Chondrocyte (in vitro differentiated cells): ENCODE measurements around the gene POLR3G. TPM values are rescaled to one million over a fixed set of nuclear protein-coding genes. Genes with fewer than 3 reads are reported as not detected.

Experiments used
- DNase-seq: peaks from one replicate; pipeline ENCODE4 v3.0.0; 2021; ENCODE audit warnings: mixed read lengths, low spot score
- H3K27ac Mint-ChIP-seq: one replicate; pipeline ENCODE4 v1.8.0; 2021; ENCODE audit warnings: mild to moderate bottlenecking, moderate library complexity, mixed read lengths; ENCODE audit not compliant: unreplicated experiment
- H3K27me3 Mint-ChIP-seq: 2 replicates; pipeline ENCODE4 v1.8.0; 2021; ENCODE audit warnings: low read depth, mixed read lengths
- H3K36me3 Mint-ChIP-seq: 2 replicates; pipeline ENCODE4 v1.8.0; 2021; ENCODE audit warnings: low read depth, mixed read lengths
- H3K4me1 Mint-ChIP-seq: 2 replicates; pipeline ENCODE4 v1.8.0; 2021; ENCODE audit warnings: low read depth, mild to moderate bottlenecking, mixed read lengths
- H3K4me3 Mint-ChIP-seq: one replicate; pipeline ENCODE4 v1.8.0; 2021; ENCODE audit warnings: mild to moderate bottlenecking, moderate library complexity, mixed read lengths; ENCODE audit not compliant: unreplicated experiment
- H3K9me3 Mint-ChIP-seq: 2 replicates; pipeline ENCODE4 v1.8.0; 2021; ENCODE audit warnings: low read depth, mixed read lengths
- total RNA-seq: library from RNA; stranded (reverse); gene quantifications from 3 replicates; pipeline ENCODE4 v1.2.1, GENCODE V29; 2021
- TF ChIP-seq, protein P1 (sequence below): fragments of 200-600 bp; sonication (generic); IDR thresholded peaks from 2 replicates; pipeline ENCODE4 v1.5.0; 2021; ENCODE audit warnings: antibody characterized with exemption, mild to moderate bottlenecking, moderate library complexity

Gene POLR3G
- total RNA-seq, 1 donor from 2014 or later, result 1.5 TPM

DNA sequence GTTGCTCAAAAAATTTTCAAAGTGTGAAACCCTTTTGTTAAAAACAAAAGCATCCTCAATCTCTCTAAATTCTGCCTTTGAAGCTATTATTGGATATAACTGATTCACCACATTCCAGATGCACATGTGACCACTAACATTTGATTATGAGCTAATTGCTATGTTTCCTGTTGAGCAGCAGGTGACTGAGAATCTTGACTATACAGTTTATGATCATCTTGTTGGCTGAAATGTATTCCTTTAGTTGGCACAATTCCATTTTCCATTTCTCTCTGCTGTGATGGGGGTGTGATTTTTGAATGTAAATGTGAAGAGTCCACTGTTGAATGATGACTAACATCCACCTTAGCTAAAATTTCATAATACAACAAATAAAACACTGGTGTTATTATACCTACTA, 44.0 kb downstream of the POLR3G start:
- DNase-seq, result no peak
- TF ChIP-seq, protein P1, sequence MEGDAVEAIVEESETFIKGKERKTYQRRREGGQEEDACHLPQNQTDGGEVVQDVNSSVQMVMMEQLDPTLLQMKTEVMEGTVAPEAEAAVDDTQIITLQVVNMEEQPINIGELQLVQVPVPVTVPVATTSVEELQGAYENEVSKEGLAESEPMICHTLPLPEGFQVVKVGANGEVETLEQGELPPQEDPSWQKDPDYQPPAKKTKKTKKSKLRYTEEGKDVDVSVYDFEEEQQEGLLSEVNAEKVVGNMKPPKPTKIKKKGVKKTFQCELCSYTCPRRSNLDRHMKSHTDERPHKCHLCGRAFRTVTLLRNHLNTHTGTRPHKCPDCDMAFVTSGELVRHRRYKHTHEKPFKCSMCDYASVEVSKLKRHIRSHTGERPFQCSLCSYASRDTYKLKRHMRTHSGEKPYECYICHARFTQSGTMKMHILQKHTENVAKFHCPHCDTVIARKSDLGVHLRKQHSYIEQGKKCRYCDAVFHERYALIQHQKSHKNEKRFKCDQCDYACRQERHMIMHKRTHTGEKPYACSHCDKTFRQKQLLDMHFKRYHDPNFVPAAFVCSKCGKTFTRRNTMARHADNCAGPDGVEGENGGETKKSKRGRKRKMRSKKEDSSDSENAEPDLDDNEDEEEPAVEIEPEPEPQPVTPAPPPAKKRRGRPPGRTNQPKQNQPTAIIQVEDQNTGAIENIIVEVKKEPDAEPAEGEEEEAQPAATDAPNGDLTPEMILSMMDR, result no peak
- Mint-ChIP-seq H3K27ac (no peak overlapping the region), H3K4me3 (no peak overlapping the region), H3K27me3 (no peaks in the 10 kb centered on the region), H3K9me3 (no peaks in the 10 kb centered on the region), H3K4me1 (peaks cover 4% of the 10 kb centered on the region), H3K36me3 (peaks cover 35% of the 10 kb centered on the region)

DNA sequence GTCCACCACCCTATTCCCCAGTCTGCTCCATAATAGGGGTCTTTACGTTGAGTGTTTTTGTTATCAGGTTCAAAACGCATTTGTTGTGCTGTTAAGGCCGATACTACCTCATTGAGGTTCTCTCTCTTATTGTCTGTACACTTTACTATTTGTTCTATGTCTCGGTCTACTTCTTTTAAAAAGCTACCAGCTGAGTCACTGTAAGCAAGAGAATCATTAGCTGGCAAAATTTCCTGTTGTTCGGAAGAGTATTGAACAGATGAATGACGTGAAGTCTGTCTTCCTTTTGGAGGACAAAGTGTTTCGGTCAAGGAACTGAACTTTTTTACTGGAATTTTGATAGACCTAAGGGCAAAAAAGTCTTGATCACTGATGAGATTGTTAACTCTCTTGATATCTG, 44.4 kb downstream of the POLR3G start:
- no peaks in the 10 kb centered on the region for H3K9me3 Mint-ChIP-seq
- no peak for DNase-seq
- H3K4me1 Mint-ChIP-seq, result peaks cover 7% of the 10 kb centered on the region
- TF ChIP-seq, protein P1, result no peak
- H3K27me3 Mint-ChIP-seq, result no peaks in the 10 kb centered on the region
- H3K27ac Mint-ChIP-seq, result no peak overlapping the region
- no peak overlapping the region for H3K4me3 Mint-ChIP-seq
- peaks cover 35% of the 10 kb centered on the region for H3K36me3 Mint-ChIP-seq

DNA sequence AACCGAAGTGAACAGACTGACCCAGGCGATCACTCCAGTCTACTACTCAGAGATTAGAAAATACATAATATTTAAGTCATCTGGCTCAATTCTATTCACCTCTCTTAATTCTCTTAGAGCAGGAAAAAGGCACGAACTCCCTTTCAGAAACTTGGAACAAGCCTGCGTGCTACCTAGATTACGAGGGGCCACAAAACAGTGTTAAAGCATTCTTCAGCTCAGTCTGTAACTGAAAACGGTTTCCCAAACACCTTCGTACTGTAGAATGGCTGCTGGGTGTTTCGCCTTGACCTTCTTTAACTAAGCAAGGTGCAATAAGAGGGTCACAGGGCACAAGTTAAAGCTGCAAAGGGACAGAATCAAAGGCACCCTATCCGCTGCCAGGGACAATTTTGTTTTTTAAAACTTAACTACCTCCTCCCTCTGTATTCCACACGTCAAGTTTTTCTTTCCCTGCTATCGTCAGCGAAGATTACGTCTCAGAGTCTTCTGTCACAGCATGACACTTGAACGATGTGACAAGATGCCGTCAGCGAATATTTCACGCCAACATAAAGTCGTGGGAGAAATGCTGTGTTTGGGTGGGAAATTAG, 54.0 kb downstream of the POLR3G start:
- TF ChIP-seq, protein P1, result no peak
- no peak for DNase-seq
- Mint-ChIP-seq H3K27me3 (peaks cover 15% of the 10 kb centered on the region), H3K4me3 (peak overlapping the region; percentile 94), H3K36me3 (peaks cover 5% of the 10 kb centered on the region), H3K9me3 (no peaks in the 10 kb centered on the region), H3K4me1 (peaks cover 32% of the 10 kb centered on the region), H3K27ac (peak overlapping the region; percentile 95)

DNA sequence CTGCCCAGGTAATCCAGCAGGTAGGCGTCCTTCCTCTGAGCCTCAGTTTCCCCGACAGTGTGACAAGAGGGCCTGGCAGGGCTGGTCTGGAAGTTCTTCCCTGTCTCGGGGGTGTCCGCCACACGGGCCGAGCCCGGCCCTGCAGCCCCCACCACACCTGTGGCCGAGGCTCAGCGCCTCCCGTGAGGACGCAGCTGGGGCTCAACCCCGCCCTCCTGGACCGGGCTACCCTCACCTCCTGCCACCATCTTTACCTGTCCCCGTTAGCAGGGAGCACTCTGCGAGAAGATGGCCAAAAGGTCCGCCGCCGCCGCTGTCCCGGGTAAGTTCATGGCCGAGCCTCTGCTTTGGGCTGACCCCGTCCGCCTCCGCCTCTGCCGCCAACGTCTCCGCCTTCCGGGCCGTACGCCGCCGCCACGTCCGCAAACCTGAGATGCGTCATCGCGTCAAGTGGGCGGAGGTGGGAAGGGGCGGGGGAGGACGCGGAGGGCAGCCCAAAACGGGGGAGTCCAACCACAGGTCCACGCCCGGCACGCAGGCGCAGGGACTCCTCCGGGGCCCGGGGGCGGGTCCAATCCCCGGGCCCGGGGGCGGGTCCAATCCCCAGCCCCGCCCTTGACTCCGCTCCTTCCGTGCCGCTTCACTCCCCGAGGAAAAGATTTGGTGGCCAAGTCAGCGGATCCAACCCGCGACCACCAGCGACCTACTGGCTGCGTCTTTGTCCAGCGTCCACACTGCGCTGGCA, 54.7 kb downstream of the POLR3G start, which contains the start of gene LYSMD3:
LYSMD3 (minus strand) TSS at position 391 of the 745 bp plus-strand sequence. CDS start 4,295 bp downstream, outside the sequence.
- Mint-ChIP-seq H3K9me3 (no peaks in the 10 kb centered on the region), H3K4me1 (peaks cover 29% of the 10 kb centered on the region), H3K27me3 (peaks cover 17% of the 10 kb centered on the region), H3K4me3 (peak within 1 kb of the TSS; percentile 94), H3K36me3 (peaks cover 5% of the 10 kb centered on the region), H3K27ac (peak within 1 kb of the TSS; percentile 97)
- TF ChIP-seq, protein P1, result no peak
- peak; percentile 97 for DNase-seq

DNA sequence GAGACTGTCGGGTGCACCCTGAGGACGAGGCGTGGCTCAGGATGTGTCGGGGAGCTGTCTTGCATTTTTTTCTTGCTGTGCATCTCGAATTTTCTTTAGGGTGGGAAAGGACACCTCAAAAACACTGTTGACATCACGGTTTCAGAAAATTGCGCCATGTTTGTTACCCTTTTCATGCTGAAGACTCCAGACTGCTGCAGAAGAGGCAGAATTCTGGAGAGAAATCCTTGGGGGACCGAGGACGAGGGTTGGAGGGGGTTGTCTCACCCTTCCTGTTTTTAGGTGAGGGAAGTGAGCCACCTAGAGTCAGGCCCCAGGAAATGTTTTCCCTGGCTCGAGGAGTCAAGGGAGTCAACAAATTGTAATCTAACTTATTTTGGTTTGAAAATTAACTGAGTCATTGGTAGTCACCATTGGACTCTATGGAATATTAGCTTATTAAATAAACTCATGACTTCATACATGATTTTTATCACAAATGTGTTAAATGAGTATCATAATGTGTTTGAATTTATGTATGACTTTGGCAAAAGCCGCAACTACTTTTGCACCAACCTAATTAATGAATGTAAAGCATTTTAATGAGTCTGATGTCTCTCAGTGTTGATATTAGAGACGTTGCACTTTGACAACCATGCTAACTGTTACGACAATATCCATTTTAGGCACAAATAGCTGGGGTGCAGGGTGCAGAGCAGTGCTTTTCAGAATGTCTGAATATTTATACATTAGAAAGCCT, 55.4 kb downstream of the POLR3G start:
- H3K36me3 Mint-ChIP-seq, result peaks cover 1% of the 10 kb centered on the region
- no peak for DNase-seq
- H3K27ac Mint-ChIP-seq, result peak overlapping the region; percentile 97
- no peaks in the 10 kb centered on the region for H3K9me3 Mint-ChIP-seq
- peaks cover 27% of the 10 kb centered on the region for H3K4me1 Mint-ChIP-seq
- TF ChIP-seq, protein P1, result peak; percentile 93
- H3K4me3 Mint-ChIP-seq, result peak overlapping the region; percentile 94
- peaks cover 18% of the 10 kb centered on the region for H3K27me3 Mint-ChIP-seq
